Activated naive CD8-positive, alpha-beta T cell treated with anti-CD3 and anti-CD28 coated beads for 36 hours (primary cell): ENCODE measurements around the gene SYP. TPM values are rescaled to one million over a fixed set of nuclear protein-coding genes. Genes with fewer than 3 reads are reported as not detected.
A peak's percentile ranks its signal among the peaks of the same experiment; 100 is the strongest.
"Not testable (repeated sequence)": the region's sequence is repeated elsewhere in the genome, so short reads cannot be mapped to it uniquely, and the experiment has no call there.

Experiments used
- DNase-seq: peaks from one replicate; pipeline ENCODE4 v3.0.0; 2021
- H3K27ac Mint-ChIP-seq: one replicate; pipeline ENCODE4 v1.8.0; 2022; ENCODE audit warnings: mild to moderate bottlenecking, moderate library complexity, mixed read lengths
- H3K27me3 Mint-ChIP-seq: one replicate; pipeline ENCODE4 v1.8.0; 2022; ENCODE audit warnings: mild to moderate bottlenecking, mixed read lengths
- H3K36me3 Mint-ChIP-seq: one replicate; pipeline ENCODE4 v1.8.0; 2021; ENCODE audit warnings: mild to moderate bottlenecking, mixed read lengths
- H3K4me1 Mint-ChIP-seq: one replicate; pipeline ENCODE4 v1.8.0; 2021; ENCODE audit warnings: mixed read lengths
- H3K4me3 Mint-ChIP-seq: one replicate; pipeline ENCODE4 v1.8.0; 2022; ENCODE audit warnings: mild to moderate bottlenecking, moderate library complexity, mixed read lengths
- H3K9me3 Mint-ChIP-seq: one replicate; pipeline ENCODE4 v1.8.0; 2022; ENCODE audit warnings: mixed read lengths
- total RNA-seq, 2 experiments: library from RNA; stranded (reverse); gene quantifications; one replicate each; pipeline ENCODE4 v1.2.3, GENCODE V29; 2021

The SYP gene
- total RNA-seq, 2 experiments from 2014 or later = 4.4 to 4.6 TPM

GRCh38 chrX:49155900-49156837, 43.8 kb downstream of the SYP start:
- H3K36me3 Mint-ChIP-seq = peaks cover under 1% of the 10 kb centered on the region
- H3K9me3 Mint-ChIP-seq = no peaks in the 10 kb centered on the region
- H3K4me3 Mint-ChIP-seq = peak overlapping the region; percentile 88
- DNase-seq = peak; percentile 87
- H3K4me1 Mint-ChIP-seq = peaks cover 9% of the 10 kb centered on the region
- H3K27me3 Mint-ChIP-seq = no peaks in the 10 kb centered on the region
- H3K27ac Mint-ChIP-seq = peak overlapping the region; percentile 96

GRCh38 chrX:49155243-49155899, 44.6 kb downstream of the SYP start:
- Mint-ChIP-seq H3K27ac (peak overlapping the region; percentile 96), H3K36me3 (peaks cover 3% of the 10 kb centered on the region), H3K27me3 (no peaks in the 10 kb centered on the region), H3K9me3 (no peaks in the 10 kb centered on the region), H3K4me1 (peaks cover 9% of the 10 kb centered on the region), H3K4me3 (peak overlapping the region; percentile 88)
- peak; percentile 30 for DNase-seq

GRCh38 chrX:49153467-49153866, 46.5 kb downstream of the SYP start:
- Mint-ChIP-seq H3K36me3 (peaks cover 3% of the 10 kb centered on the region), H3K27ac (no peak overlapping the region), H3K4me3 (no peak overlapping the region), H3K27me3 (no peaks in the 10 kb centered on the region), H3K9me3 (no peaks in the 10 kb centered on the region), H3K4me1 (peaks cover 9% of the 10 kb centered on the region)
- DNase-seq = no peak

GRCh38 chrX:49149291-49149690, 50.7 kb downstream of the SYP start:
- H3K27ac Mint-ChIP-seq, H3K27me3 Mint-ChIP-seq: not testable (repeated sequence)

GRCh38 chrX:49148390-49149100, 51.4 kb downstream of the SYP start:
- H3K4me1 Mint-ChIP-seq, H3K9me3 Mint-ChIP-seq, DNase-seq, H3K36me3 Mint-ChIP-seq, H3K27me3 Mint-ChIP-seq, H3K4me3 Mint-ChIP-seq, H3K27ac Mint-ChIP-seq: not testable (repeated sequence)

More at GRCh38 chrX:49149291-49149690, 50.7 kb downstream of the SYP start:
- not testable (repeated sequence) for H3K4me1 Mint-ChIP-seq, DNase-seq, H3K36me3 Mint-ChIP-seq, H3K4me3 Mint-ChIP-seq, H3K9me3 Mint-ChIP-seq

- Mint-ChIP-seq H3K36me3 (peaks cover 3% of the 10 kb centered on the region), H3K27ac (no peak overlapping the region), H3K4me1 (no peaks in the 10 kb centered on the region), H3K27me3 (no peaks in the 10 kb centered on the region), H3K4me3 (no peak overlapping the region), H3K9me3 (no peaks in the 10 kb centered on the region)
- no peak for DNase-seq
Observed at GRCh38 chrX:49147936-49148335, 52.1 kb downstream of the SYP start.

- DNase-seq = no peak
- Mint-ChIP-seq H3K9me3 (no peaks in the 10 kb centered on the region), H3K27ac (no peak overlapping the region), H3K4me3 (no peak overlapping the region), H3K27me3 (no peaks in the 10 kb centered on the region), H3K36me3 (peaks cover 3% of the 10 kb centered on the region), H3K4me1 (no peaks in the 10 kb centered on the region)
Observed at GRCh38 chrX:49147282-49147681, 52.7 kb downstream of the SYP start.

- DNase-seq, H3K27me3 Mint-ChIP-seq, H3K4me3 Mint-ChIP-seq, H3K27ac Mint-ChIP-seq, H3K36me3 Mint-ChIP-seq, H3K4me1 Mint-ChIP-seq, H3K9me3 Mint-ChIP-seq: not testable (repeated sequence)
Observed at GRCh38 chrX:49143154-49143553, 56.8 kb downstream of the SYP start.

- H3K9me3 Mint-ChIP-seq, H3K27me3 Mint-ChIP-seq, H3K4me1 Mint-ChIP-seq, DNase-seq, H3K27ac Mint-ChIP-seq, H3K4me3 Mint-ChIP-seq, H3K36me3 Mint-ChIP-seq: not testable (repeated sequence)
Observed at GRCh38 chrX:49142264-49142663, 57.7 kb downstream of the SYP start.

- DNase-seq = no peak
- Mint-ChIP-seq H3K36me3 (peaks cover 8% of the 10 kb centered on the region), H3K4me3 (no peak overlapping the region), H3K9me3 (peaks cover 8% of the 10 kb centered on the region), H3K27me3 (no peaks in the 10 kb centered on the region), H3K4me1 (no peaks in the 10 kb centered on the region), H3K27ac (no peak overlapping the region)
Observed at GRCh38 chrX:49139713-49140112, 60.3 kb downstream of the SYP start.

Other genes starting within 250 kb of the SYP start
- 10 to 100 TPM; 57.3 to 59.5 TPM for gene OTUD5, start 242.6 kb downstream of the SYP start, total RNA-seq
- 1 to 10 TPM; 1.2 to 1.3 TPM for gene KCND1, start 228.3 kb downstream of the SYP start, total RNA-seq
- gene GRIPAP1, start 197.9 kb downstream of the SYP start, total RNA-seq = 10 to 100 TPM; 53.7 to 54.3 TPM
- gene TFE3, start 156.8 kb downstream of the SYP start, total RNA-seq = 10 to 100 TPM; 21.0 to 23.3 TPM
- 1 to 10 TPM; 3.7 to 4.3 TPM for gene CCDC120, start 141.2 kb downstream of the SYP start, total RNA-seq
- gene PRAF2, start 126.2 kb downstream of the SYP start, total RNA-seq = 10 to 100 TPM; 10.1 to 11.9 TPM
- 10 to 100 TPM; 23.7 to 31.1 TPM for gene WDR45, start 120.3 kb downstream of the SYP start, total RNA-seq
- gene GPKOW, start 76.5 kb downstream of the SYP start, total RNA-seq = 10 to 100 TPM; 19.9 to 20.0 TPM
- gene MAGIX, start 37.4 kb downstream of the SYP start, total RNA-seq = under 1 TPM; 0.47 to 0.88 TPM
- gene PLP2, start 28.3 kb downstream of the SYP start, total RNA-seq = 10 to 100 TPM; 46.8 to 48.2 TPM
- gene PRICKLE3, start 13.8 kb downstream of the SYP start, total RNA-seq = 10 to 100 TPM; 16.3 to 16.7 TPM
- under 1 TPM; 0.72 to 0.85 TPM for gene CACNA1F, start 33.1 kb upstream of the SYP start, total RNA-seq
- gene CCDC22, start 35.3 kb upstream of the SYP start, total RNA-seq = 10 to 100 TPM; 18.3 to 18.9 TPM
- gene FOXP3, start 64.5 kb upstream of the SYP start, total RNA-seq = 10 to 100 TPM; 11.2 to 11.9 TPM
- 1 to 10 TPM; 2.1 to 2.5 TPM for gene PPP1R3F, start 69.6 kb upstream of the SYP start, total RNA-seq
- gene GAGE10, start 103.5 kb upstream of the SYP start, total RNA-seq = not detected
- not detected for gene GAGE12J, start 121.8 kb upstream of the SYP start, total RNA-seq
- not detected for gene GAGE13, start 131.4 kb upstream of the SYP start, total RNA-seq